ENCODE measurements around the gene C8A. TPM values are rescaled to one million over a fixed set of nuclear protein-coding genes. Genes with fewer than 3 reads are reported as not detected.

The C8A gene
- total RNA-seq, 1 experiment from 2014 or later = not detected

DNA sequence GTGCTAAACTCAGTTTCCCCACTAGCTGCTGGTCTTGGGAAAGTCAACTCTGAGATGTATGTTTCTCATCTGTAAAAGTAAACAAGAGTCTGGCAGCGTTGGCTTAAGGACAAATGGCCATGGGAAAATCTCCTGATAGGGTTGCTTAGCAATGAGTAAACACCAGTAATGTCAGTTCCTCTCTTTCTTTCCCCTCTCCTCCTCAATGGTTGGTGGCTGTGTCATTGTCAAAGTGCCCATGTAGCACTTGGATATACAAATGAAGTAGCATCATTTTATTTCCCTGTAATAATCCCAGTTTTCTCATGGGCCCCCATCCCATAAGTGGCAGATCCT lies 33.2 kb upstream of the C8A start:
- Histone ChIP-seq H3K27ac (ENCODE audit: insufficient read length, low read depth, low read length) (no peak overlapping the region), H3K23ac (ENCODE audit: insufficient read length, low read depth, low read length) (no peak overlapping the region), H3K23me2 (ENCODE audit: insufficient read length, low read depth, low read length, poor library complexity, severe bottlenecking) (no peaks in the 10 kb centered on the region), H2BK5ac (ENCODE audit: insufficient read length, low read length) (no peak overlapping the region), H3T11ph (ENCODE audit: low read length) (no peak overlapping the region), H2BK20ac (ENCODE audit: low read depth, low read length, poor library complexity, severe bottlenecking) (no peak overlapping the region), H4K5ac (ENCODE audit: insufficient read length, low read depth, low read length) (no peak overlapping the region), H3K9ac (ENCODE audit: extremely low read depth, insufficient read length, low read length) (no peak overlapping the region), H4K20me1 (ENCODE audit: control insufficient read depth, insufficient read depth, insufficient read length) (no peaks in the 10 kb centered on the region), H2AK5ac (ENCODE audit: insufficient read length, low read length) (no peak overlapping the region), H3K79me1 (ENCODE audit: insufficient read depth, low read depth, low read length, poor library complexity, severe bottlenecking) (no peaks in the 10 kb centered on the region), H4K8ac (replicated peaks; ENCODE audit: insufficient read length, low read depth, low read length) (no peak overlapping the region), H3K4me1 (ENCODE audit: insufficient read depth, low read length) (no peaks in the 10 kb centered on the region), H2BK12ac (ENCODE audit: insufficient read length, low read depth, low read length) (no peak overlapping the region), H3K56ac (ENCODE audit: insufficient read length, low read depth, low read length) (no peak overlapping the region), H2BK15ac (ENCODE audit: low read depth, low read length) (no peak overlapping the region), H3K4me2 (ENCODE audit: insufficient read depth, insufficient read length, low read length) (no peak overlapping the region), H3K18ac (ENCODE audit: insufficient read length, low read depth, low read length) (no peak overlapping the region), H4K91ac (ENCODE audit: insufficient read length, low read depth, low read length) (no peak overlapping the region), H3K4ac (ENCODE audit: low read depth, low read length) (no peak overlapping the region), H3K9me3 (ENCODE audit: control insufficient read depth, low read depth, low read length) (no peaks in the 10 kb centered on the region), H2BK120ac (ENCODE audit: low read depth, low read length, poor library complexity, severe bottlenecking) (no peak overlapping the region), H3K27me3 (ENCODE audit: insufficient read depth, low read length) (no peaks in the 10 kb centered on the region), H3K14ac (ENCODE audit: insufficient read depth, low read length) (no peak overlapping the region), H3K79me2 (ENCODE audit: insufficient read depth, low read length) (no peaks in the 10 kb centered on the region), H2AFZ (ENCODE audit: low read length) (no peak overlapping the region)
- Mint-ChIP-seq H3K4me3 (no peak overlapping the region), H3K36me3 (ENCODE audit: insufficient read depth in 1 of 3, low read depth in 3 of 3) (no peaks in the 10 kb centered on the region), H3K27me3 (ENCODE audit: low read depth) (peaks cover 22% of the 10 kb centered on the region), H3K27ac (no peak overlapping the region), H3K9me3 (no peaks in the 10 kb centered on the region), H3K4me1 (peaks cover 34 to 36% of the 10 kb centered on the region in 2 experiments)
- TF ChIP-seq, protein P1, sequence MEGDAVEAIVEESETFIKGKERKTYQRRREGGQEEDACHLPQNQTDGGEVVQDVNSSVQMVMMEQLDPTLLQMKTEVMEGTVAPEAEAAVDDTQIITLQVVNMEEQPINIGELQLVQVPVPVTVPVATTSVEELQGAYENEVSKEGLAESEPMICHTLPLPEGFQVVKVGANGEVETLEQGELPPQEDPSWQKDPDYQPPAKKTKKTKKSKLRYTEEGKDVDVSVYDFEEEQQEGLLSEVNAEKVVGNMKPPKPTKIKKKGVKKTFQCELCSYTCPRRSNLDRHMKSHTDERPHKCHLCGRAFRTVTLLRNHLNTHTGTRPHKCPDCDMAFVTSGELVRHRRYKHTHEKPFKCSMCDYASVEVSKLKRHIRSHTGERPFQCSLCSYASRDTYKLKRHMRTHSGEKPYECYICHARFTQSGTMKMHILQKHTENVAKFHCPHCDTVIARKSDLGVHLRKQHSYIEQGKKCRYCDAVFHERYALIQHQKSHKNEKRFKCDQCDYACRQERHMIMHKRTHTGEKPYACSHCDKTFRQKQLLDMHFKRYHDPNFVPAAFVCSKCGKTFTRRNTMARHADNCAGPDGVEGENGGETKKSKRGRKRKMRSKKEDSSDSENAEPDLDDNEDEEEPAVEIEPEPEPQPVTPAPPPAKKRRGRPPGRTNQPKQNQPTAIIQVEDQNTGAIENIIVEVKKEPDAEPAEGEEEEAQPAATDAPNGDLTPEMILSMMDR (conservative IDR thresholded peaks at IDR 0.05) = no peak
- WGBS (ENCODE audit: extremely low coverage, insufficient read length, low lambda C conversion rate) = no CpG with 5 or more reads among the region's 1 CpG
- DNase-seq = no peak

All from H9 (cell line).